ENCODE measurements around the gene PLPPR1.

- no peak for TF ChIP-seq EZH2phosphoT487 (IDR thresholded peaks at IDR 0.05; ENCODE audit: borderline replicate concordance)
- TF ChIP-seq, protein P1, sequence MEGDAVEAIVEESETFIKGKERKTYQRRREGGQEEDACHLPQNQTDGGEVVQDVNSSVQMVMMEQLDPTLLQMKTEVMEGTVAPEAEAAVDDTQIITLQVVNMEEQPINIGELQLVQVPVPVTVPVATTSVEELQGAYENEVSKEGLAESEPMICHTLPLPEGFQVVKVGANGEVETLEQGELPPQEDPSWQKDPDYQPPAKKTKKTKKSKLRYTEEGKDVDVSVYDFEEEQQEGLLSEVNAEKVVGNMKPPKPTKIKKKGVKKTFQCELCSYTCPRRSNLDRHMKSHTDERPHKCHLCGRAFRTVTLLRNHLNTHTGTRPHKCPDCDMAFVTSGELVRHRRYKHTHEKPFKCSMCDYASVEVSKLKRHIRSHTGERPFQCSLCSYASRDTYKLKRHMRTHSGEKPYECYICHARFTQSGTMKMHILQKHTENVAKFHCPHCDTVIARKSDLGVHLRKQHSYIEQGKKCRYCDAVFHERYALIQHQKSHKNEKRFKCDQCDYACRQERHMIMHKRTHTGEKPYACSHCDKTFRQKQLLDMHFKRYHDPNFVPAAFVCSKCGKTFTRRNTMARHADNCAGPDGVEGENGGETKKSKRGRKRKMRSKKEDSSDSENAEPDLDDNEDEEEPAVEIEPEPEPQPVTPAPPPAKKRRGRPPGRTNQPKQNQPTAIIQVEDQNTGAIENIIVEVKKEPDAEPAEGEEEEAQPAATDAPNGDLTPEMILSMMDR (conservative IDR thresholded peaks at IDR 0.05; ENCODE audit: low read length), result no peak
Observed at GRCh38 chr9:101271102-101271501, 242.6 kb downstream of the PLPPR1 start.

All from Loucy (cell line).